ENCODE data around the gene NSUN2.

The NSUN2 gene

DNA sequence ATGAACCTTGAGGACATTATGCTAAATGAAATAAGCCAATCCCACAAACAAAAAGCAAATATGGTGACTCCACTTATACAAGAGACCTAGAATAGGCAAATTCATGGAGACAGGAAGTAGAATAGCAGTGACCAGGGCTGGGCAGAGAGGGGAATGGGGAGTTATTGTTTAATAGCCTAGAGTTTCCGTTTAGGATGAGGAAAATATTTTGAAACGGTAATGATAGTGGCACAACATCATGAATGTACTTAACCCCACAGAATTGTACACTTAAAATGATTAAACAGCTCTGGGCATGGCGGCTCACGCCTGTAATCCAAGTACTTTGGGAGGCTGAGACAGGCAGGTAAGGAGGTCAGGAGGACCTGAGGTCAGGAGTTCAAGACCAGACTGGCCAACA lies 65.8 kb downstream of the NSUN2 start:
- no peaks in the 10 kb centered on the region for H3K4me1 ChIP-seq (ENCODE audit: control insufficient read depth, low read length)
- TF ChIP-seq, protein P1, sequence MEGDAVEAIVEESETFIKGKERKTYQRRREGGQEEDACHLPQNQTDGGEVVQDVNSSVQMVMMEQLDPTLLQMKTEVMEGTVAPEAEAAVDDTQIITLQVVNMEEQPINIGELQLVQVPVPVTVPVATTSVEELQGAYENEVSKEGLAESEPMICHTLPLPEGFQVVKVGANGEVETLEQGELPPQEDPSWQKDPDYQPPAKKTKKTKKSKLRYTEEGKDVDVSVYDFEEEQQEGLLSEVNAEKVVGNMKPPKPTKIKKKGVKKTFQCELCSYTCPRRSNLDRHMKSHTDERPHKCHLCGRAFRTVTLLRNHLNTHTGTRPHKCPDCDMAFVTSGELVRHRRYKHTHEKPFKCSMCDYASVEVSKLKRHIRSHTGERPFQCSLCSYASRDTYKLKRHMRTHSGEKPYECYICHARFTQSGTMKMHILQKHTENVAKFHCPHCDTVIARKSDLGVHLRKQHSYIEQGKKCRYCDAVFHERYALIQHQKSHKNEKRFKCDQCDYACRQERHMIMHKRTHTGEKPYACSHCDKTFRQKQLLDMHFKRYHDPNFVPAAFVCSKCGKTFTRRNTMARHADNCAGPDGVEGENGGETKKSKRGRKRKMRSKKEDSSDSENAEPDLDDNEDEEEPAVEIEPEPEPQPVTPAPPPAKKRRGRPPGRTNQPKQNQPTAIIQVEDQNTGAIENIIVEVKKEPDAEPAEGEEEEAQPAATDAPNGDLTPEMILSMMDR (IDR thresholded peaks at IDR 0.05; ENCODE audit: low read depth, low read length, poor library complexity, severe bottlenecking) = no peak
- no peak for TF ChIP-seq EZH2phosphoT487 (IDR thresholded peaks at IDR 0.05; ENCODE audit: borderline replicate concordance, low read length)
- H3K4me3 ChIP-seq (ENCODE audit: low read length) = no peak overlapping the region
- H3K27ac ChIP-seq (ENCODE audit: low read depth, low read length) = no peak overlapping the region
- H3K27me3 ChIP-seq (ENCODE audit: control insufficient read depth, low read length) = no peaks in the 10 kb centered on the region
- H3K4me2 ChIP-seq (ENCODE audit: low read length) = no peak overlapping the region
- no peaks in the 10 kb centered on the region for H4K20me1 ChIP-seq (ENCODE audit: control insufficient read depth, insufficient read depth, low read depth, low read length)
- no peaks in the 10 kb centered on the region for H3F3A ChIP-seq (ENCODE audit: control insufficient read depth, insufficient read depth)
- no peaks in the 10 kb centered on the region for H3K36me3 ChIP-seq (ENCODE audit: control insufficient read depth, low read length)
- no peaks in the 10 kb centered on the region for H3K9me3 ChIP-seq (ENCODE audit: control insufficient read depth, insufficient read depth, low read length)
- H3K79me2 ChIP-seq (ENCODE audit: control insufficient read depth, low read length) = no peaks in the 10 kb centered on the region
- no peaks in the 10 kb centered on the region for H3K9me2 ChIP-seq (replicated peaks; ENCODE audit: control insufficient read depth, low read length)

DNA sequence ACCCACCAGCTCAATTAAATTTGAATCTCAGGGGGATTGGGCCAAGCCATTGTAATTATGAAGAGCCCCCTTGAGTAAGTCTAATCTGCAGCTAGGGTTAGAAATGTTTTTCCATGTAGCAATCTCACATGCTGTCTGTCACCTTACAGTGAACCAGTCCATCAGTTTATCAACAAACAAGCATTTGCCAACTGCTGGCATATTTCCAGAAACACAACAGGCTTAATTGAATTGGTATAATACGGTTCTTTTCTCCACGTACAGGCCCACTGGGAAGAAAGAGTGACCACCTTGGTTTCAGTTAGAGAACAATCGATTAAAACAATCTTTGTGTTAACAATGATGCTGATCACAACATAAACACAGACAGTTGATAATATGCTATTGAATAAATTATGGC lies 67.4 kb downstream of the NSUN2 start:
- Histone ChIP-seq H3K4me1 (ENCODE audit: control insufficient read depth, low read length) (no peaks in the 10 kb centered on the region), H3K27me3 (ENCODE audit: control insufficient read depth, low read length) (no peaks in the 10 kb centered on the region), H3K9me3 (ENCODE audit: control insufficient read depth, insufficient read depth, low read length) (no peaks in the 10 kb centered on the region; the same call in 1 of the 2 replicates), H3F3A (ENCODE audit: control insufficient read depth, insufficient read depth) (no peaks in the 10 kb centered on the region), H3K36me3 (ENCODE audit: control insufficient read depth, low read length) (no peaks in the 10 kb centered on the region), H4K20me1 (ENCODE audit: control insufficient read depth, insufficient read depth, low read depth, low read length) (no peaks in the 10 kb centered on the region), H3K4me3 (ENCODE audit: low read length) (no peak overlapping the region), H3K79me2 (ENCODE audit: control insufficient read depth, low read length) (no peaks in the 10 kb centered on the region), H3K9me2 (replicated peaks; ENCODE audit: control insufficient read depth, low read length) (no peaks in the 10 kb centered on the region), H3K4me2 (ENCODE audit: low read length) (no peak overlapping the region), H3K27ac (ENCODE audit: low read depth, low read length) (no peak overlapping the region)
- TF ChIP-seq EZH2phosphoT487 (IDR thresholded peaks at IDR 0.05; ENCODE audit: borderline replicate concordance, low read length) = no peak
- TF ChIP-seq, protein P1 (IDR thresholded peaks at IDR 0.05; ENCODE audit: low read depth, low read length, poor library complexity, severe bottlenecking) = no peak

DNA sequence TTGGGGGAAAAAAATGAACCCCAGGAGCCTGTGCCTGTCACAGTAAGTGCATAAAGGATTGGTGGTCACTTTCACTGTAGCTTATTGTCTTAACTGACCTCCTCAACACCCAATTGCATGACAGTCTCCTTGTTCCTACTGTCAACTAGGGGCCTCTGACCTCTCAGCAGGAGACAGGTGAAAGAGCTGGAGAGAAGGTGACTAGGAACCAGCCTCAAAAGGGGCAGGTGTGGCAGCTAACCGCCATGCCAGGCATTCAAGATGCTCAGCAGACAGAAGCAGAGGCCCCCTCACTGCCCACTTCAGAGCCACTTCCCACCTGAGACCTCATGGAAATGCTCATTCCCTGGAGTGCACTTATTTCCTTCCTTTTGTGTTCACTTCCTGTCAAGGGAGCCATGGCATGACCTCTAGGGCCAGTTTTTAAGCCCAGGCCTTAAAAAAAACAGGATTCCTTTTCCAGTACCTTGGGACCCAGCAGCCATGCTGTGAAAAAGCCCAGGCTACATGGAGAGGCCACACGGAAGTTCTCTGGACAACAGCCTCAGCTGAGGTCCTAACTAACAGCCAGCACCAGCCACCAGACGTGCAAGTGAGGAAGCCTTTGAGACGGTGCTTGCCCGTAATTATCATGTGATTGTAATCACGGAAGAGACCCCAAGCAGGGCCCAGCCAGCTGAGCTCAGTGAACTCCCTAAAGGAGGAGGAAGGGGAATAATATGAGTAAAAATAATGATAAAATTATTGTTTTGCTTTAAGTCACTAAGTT lies 74.9 kb downstream of the NSUN2 start:
- H3K27ac ChIP-seq (ENCODE audit: low read depth, low read length) = no peak overlapping the region
- no peaks in the 10 kb centered on the region for H3F3A ChIP-seq (ENCODE audit: control insufficient read depth, insufficient read depth)
- H3K4me1 ChIP-seq (ENCODE audit: control insufficient read depth, low read length) = no peaks in the 10 kb centered on the region
- no peaks in the 10 kb centered on the region for H3K27me3 ChIP-seq (ENCODE audit: control insufficient read depth, low read length)
- no peaks in the 10 kb centered on the region for H3K9me2 ChIP-seq (replicated peaks; ENCODE audit: control insufficient read depth, low read length)
- no peaks in the 10 kb centered on the region; the same call in 1 of the 2 replicates for H3K9me3 ChIP-seq (ENCODE audit: control insufficient read depth, insufficient read depth, low read length)
- no peak for TF ChIP-seq EZH2phosphoT487 (IDR thresholded peaks at IDR 0.05; ENCODE audit: borderline replicate concordance, low read length)
- TF ChIP-seq, protein P1 (IDR thresholded peaks at IDR 0.05; ENCODE audit: low read depth, low read length, poor library complexity, severe bottlenecking) = no peak
- no peaks in the 10 kb centered on the region for H3K79me2 ChIP-seq (ENCODE audit: control insufficient read depth, low read length)
- no peaks in the 10 kb centered on the region for H4K20me1 ChIP-seq (ENCODE audit: control insufficient read depth, insufficient read depth, low read depth, low read length)
- H3K4me2 ChIP-seq (ENCODE audit: low read length) = no peak overlapping the region
- no peak overlapping the region for H3K4me3 ChIP-seq (ENCODE audit: low read length)
- no peaks in the 10 kb centered on the region for H3K36me3 ChIP-seq (ENCODE audit: control insufficient read depth, low read length)

Data from DOHH2 (cell line).